Adrenal gland (tissue), 5 donors: ENCODE measurements around the gene ITCH.
A peak's percentile ranks its signal among the peaks of the same experiment; 100 is the strongest.

Experiments used
- POLR2A ChIP-seq, 2 donors: fragments of 450-650 bp; IDR thresholded peaks; one replicate each; pipeline ENCODE4 v1.6.1; 2017; ENCODE audit warnings: antibody characterized with exemption in 2 of 2, mild to moderate bottlenecking in 2 of 2, moderate library complexity in 1 of 2
- TF ChIP-seq, protein P1 (sequence below), 6 experiments: fragments of 450-650 bp in 4 of 6; fragments of 200-600 bp in 2 of 6; sonication (generic) in 1 of 6; IDR thresholded peaks; 1 replicate in 5 of 6; 2 replicates in 1 of 6; pipeline versions ENCODE4 v1.5.1 to v1.8.0; 2016 to 2021; ENCODE audit warnings: antibody characterized with exemption in 6 of 6, mild to moderate bottlenecking in 2 of 6, moderate library complexity in 1 of 6
- donor health status: DM: no; HTN: no; CAD: no.

DNA sequence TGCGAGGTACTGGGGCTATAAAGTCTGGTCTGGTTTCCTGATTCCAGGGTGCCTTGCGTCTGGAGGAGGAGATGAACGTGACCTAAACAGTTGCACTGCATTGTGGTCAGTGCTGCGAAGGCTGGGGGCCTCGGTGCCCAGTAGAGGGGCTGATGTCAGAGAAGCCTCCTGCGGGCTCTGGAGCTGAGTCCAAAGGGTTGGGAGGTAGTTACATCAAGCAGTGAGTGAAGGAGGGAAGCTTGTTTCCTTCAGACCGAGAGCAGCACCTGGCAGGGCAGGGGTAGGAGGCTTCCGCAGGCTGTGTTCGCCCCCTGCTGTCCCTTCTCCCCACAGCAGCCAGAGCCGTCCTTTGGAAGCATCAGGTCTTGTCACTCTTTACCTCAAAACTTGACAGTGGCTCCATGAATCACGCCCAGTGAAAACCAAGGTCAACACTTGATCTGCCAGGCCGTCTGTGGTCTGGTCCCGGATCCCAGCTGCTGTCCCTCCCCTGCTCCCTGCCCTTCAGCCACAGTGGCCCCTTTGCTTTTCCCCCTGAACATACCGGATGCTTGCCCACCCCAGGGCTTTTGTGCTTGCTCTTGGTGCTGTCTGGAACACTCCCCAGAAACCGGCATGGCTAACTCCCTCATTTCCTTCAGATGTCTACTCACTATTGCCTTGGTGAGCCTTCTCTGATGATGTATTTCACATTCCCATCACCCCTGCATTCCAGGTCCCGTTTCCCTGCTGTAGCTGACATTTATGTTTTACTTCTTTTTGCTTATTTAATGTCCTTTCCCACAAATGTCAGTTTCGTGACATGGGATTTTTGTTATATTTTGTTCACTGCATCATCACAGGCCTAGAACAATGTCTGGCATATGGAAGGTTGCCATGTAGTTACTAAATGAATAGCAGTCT is 160.1 kb downstream of the ITCH start:
- TF ChIP-seq, protein P1, sequence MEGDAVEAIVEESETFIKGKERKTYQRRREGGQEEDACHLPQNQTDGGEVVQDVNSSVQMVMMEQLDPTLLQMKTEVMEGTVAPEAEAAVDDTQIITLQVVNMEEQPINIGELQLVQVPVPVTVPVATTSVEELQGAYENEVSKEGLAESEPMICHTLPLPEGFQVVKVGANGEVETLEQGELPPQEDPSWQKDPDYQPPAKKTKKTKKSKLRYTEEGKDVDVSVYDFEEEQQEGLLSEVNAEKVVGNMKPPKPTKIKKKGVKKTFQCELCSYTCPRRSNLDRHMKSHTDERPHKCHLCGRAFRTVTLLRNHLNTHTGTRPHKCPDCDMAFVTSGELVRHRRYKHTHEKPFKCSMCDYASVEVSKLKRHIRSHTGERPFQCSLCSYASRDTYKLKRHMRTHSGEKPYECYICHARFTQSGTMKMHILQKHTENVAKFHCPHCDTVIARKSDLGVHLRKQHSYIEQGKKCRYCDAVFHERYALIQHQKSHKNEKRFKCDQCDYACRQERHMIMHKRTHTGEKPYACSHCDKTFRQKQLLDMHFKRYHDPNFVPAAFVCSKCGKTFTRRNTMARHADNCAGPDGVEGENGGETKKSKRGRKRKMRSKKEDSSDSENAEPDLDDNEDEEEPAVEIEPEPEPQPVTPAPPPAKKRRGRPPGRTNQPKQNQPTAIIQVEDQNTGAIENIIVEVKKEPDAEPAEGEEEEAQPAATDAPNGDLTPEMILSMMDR (IDR thresholded peaks at IDR 0.05), result peak; percentile 32 to 68 (median 61)
- no peak for TF ChIP-seq POLR2A (IDR thresholded peaks at IDR 0.05)
